HFF-Myc (cell line): Measurements from ENCODE around the gene SFSWAP.

Experiments
- DNase-seq: peaks from one replicate; pipeline ENCODE4 v3.0.0-alpha.2; 2011; ENCODE audit warnings: low read depth; ENCODE audit errors: extremely low read depth
- H3K4me3 ChIP-seq: replicated peaks from 2 replicates; pipeline ENCODE4 v1.5.1; 2011; ENCODE audit warnings: low read depth, mild to moderate bottlenecking, control low read depth, low read length
- TF ChIP-seq, protein P1 (sequence below): IDR thresholded peaks from 2 replicates; pipeline ENCODE4 v1.5.1; 2012; ENCODE audit warnings: mild to moderate bottlenecking, low read depth, low read length, control low read depth; ENCODE audit errors: missing control alignments

SFSWAP gene

DNA sequence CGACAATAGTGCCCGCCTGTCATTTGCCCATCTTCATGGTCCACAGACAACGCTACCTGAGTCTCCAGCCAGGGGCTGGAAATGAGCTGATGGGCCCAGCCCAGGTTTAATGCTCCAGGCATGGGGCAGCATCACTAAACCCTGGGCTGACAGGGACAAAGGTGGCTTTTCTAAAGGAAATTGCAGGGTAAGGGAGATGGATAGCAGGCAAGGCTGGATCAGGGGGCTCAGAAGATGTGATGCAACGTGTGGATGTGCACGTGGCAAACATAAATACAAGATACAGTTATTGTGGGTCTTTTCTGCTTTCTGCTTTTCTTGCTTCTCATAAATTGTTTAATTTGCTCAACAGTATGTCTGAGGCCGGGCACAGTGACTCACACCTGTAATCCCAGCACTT is 113.6 kb downstream of the SFSWAP start:
- TF ChIP-seq, protein P1, sequence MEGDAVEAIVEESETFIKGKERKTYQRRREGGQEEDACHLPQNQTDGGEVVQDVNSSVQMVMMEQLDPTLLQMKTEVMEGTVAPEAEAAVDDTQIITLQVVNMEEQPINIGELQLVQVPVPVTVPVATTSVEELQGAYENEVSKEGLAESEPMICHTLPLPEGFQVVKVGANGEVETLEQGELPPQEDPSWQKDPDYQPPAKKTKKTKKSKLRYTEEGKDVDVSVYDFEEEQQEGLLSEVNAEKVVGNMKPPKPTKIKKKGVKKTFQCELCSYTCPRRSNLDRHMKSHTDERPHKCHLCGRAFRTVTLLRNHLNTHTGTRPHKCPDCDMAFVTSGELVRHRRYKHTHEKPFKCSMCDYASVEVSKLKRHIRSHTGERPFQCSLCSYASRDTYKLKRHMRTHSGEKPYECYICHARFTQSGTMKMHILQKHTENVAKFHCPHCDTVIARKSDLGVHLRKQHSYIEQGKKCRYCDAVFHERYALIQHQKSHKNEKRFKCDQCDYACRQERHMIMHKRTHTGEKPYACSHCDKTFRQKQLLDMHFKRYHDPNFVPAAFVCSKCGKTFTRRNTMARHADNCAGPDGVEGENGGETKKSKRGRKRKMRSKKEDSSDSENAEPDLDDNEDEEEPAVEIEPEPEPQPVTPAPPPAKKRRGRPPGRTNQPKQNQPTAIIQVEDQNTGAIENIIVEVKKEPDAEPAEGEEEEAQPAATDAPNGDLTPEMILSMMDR, result no peak

GRCh38 chr12:131825146-131825892 is 114.4 kb downstream of the SFSWAP start:
- no peak for DNase-seq
- no peak overlapping the region for H3K4me3 ChIP-seq
- TF ChIP-seq, protein P1, result no peak

More for the DNA sequence above, 113.6 kb downstream of the SFSWAP start:
- H3K4me3 ChIP-seq, result no peak overlapping the region
- DNase-seq, result no peak

GRCh38 chr12:131826097-131826928 is 115.4 kb downstream of the SFSWAP start:
- DNase-seq, result no peak
- H3K4me3 ChIP-seq, result no peak overlapping the region

GRCh38 chr12:131827961-131828534 is 117.2 kb downstream of the SFSWAP start, which contains the start of gene MMP17:
MMP17 (plus strand) TSS chr12:131828393; CDS start chr12:131828495, 102 bp downstream.
- peak within 1 kb of the TSS; percentile 77 for H3K4me3 ChIP-seq
- TF ChIP-seq, protein P1, result no peak
- DNase-seq, result no peak

More at GRCh38 chr12:131826097-131826928, 115.4 kb downstream of the SFSWAP start:
- TF ChIP-seq, protein P1, result no peak

GRCh38 chr12:131828671-131829355 is 117.9 kb downstream of the SFSWAP start:
- DNase-seq, result no peak
- TF ChIP-seq, protein P1, result no peak
- peak overlapping the region; percentile 77 for H3K4me3 ChIP-seq

GRCh38 chr12:131829356-131829747 is 118.5 kb downstream of the SFSWAP start:
- TF ChIP-seq, protein P1, result no peak
- DNase-seq, result no peak
- H3K4me3 ChIP-seq, result peak overlapping the region; percentile 77
